DMS53 treated with DMSO at 0.1 percent for 48 hours (cell line): ENCODE data around the gene RASL12.
"Not testable (repeated sequence)": the region's sequence is repeated elsewhere in the genome, so short reads cannot be mapped to it uniquely, and the experiment has no call there.

Experiments
- DNase-seq: peaks from one replicate; lab custom pipeline; 2025; ENCODE audit not compliant: unreplicated experiment; lab: John Stamatoyannopoulos, UW

Gene RASL12, protein sequence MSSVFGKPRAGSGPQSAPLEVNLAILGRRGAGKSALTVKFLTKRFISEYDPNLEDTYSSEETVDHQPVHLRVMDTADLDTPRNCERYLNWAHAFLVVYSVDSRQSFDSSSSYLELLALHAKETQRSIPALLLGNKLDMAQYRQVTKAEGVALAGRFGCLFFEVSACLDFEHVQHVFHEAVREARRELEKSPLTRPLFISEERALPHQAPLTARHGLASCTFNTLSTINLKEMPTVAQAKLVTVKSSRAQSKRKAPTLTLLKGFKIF

DNA sequence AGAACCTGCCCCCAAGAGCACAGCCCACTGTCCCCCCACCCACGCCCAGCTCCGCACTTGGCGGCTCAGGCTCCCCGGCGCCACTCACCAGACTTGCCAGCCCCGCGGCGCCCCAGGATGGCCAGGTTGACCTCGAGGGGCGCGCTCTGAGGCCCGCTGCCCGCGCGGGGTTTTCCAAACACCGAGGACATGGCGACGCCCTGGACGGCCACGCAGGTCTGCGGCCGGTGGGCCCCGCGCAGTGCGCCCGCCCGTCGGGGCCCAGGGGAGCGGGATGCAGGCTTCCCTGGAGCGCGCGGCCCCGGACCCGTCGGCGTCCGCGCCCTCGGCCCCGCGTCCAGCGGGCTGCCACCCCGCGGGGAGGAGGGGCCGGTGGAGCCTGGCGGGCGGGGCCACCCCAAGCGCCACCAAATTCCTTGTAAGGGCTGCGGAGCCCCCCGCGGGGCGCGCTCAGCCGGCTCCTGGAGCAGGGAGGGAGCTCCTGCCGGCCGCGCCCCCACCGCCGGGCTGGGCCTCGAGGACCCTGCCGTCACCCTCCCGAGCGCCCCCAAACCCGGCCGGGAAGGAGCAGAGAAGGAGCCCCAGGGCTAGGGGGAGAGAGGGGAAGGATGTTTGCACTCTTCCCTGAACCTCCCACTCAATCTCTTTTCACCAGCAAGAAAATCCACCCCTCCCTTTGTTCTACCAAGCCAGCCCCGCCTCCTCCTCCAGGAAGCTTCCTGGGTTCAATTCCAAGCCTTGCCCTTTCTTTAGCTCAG is at the start of gene RASL12:
RASL12 (minus strand) TSS at position 347 of the 758 bp plus-strand sequence; CDS start at position 191, 156 bp downstream.
- DNase-seq: no peak

DNA sequence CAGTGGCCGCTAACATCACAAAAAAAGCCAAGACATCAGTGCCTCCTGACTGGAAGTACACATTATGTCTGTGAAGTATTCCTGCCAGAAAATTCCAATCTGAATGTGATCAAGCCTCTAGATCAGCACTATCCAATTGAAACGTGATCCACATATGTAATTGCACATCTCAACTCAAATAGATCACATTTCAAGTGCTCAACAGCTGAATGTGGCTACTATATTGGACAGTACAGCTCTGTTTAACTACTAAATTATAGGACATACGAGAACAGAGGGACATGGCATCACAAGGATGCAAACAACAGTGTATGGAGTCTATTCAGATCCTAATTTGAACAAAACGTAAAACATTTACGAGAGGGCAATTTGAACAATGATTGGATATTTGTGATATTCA is 47.8 kb upstream of the RASL12 start:
- DNase-seq: no peak

DNA sequence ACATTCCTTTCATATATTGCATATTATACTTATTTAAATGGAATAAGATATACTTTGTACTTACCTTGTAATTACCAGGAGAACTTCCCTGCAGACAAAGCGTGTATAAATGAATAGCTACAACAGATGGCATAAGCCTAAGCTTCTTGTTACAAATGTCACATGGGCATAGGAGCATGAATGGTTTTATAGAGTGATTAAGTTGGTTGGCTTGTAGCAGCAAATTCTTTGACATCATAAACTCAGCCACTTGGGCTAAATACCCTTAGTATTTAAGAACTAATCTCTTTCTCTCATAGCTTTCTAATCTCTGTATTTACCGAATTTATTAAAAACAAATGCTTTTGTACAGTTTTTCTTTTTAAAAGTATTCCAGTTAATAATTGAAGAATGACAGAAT is 47.3 kb upstream of the RASL12 start, which contains the start of gene UBAP1L:
UBAP1L (minus strand) TSS at position 115 of the 400 bp plus-strand sequence. CDS start 8,985 bp downstream, outside the sequence.
- DNase-seq: no peak

DNA sequence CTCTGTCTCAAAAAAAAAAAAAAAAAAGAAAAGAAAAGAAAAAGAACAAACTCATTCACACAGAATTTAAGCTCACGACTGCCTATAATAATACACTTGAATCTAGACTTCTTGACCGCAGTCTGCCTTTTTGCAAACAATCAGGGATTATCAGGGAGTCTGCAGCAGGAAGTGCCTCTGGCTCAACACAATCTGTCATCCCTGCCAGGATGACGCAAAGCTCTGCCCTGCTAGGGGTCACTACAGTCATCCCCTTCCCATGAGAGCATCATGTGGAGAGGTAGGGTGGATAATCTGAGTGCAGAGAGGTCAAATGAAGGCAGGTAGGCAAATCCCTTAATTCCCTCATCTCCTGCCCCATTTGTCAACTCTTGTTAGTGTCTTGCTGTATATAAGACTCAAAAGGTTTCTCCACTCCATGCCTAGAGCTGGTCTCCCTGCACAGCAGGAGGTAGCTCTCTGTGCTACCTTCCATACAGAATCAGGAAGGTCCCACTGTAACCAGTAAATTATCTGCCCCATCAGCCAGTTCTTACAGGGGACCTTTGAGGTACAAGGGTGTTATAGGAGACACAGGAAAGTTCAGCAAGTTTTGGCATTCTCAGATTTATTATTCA is 43.0 kb upstream of the RASL12 start:
- DNase-seq: no peak

DNA sequence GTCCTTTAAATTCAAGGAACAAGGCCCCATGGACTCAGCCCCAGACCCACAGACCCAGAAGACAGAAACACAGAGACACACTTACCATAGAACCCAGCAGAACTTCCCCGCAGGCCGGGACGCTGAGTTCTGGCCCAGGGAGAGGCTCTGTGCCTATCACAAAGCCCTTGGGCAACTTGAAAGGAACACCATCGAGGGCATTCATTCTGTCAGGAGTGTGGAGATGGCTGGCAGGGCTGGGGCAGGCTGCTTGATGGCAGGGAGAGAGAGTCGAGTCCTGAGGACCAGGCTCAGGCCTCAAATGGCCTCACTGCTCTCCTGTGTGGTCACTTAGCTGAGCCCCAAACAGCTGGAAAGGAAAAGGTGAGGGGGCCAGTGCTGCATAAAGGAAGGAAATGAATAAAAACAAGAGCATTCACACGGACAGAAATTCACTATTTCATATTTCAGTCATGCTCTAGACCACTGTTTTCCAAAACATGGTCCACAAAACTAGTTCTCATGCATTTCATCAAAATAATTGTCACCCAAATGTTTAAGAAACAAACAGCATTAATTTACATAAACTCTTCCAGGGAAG is 38.3 kb upstream of the RASL12 start:
- DNase-seq: no peak

DNA sequence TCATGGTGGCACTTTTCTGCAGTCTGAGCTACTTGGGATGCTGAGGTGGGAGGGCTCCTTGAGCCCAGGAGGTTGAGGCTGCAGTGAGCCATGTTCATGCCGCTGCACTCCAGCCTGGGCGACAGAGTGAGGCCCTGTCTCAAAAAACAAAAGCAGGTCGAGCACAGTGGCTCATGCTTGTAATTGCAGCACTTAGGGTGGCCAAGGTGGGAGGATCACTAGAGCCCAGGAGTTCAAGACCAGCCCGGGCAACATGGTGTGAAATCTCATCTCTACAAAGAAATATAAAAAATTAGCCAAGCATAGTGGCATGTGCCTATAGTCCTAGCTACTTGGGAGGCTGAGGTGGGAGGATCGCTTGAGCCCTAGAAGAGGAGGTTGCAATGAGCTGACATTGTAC is 37.2 kb upstream of the RASL12 start:
- DNase-seq: no peak

DNA sequence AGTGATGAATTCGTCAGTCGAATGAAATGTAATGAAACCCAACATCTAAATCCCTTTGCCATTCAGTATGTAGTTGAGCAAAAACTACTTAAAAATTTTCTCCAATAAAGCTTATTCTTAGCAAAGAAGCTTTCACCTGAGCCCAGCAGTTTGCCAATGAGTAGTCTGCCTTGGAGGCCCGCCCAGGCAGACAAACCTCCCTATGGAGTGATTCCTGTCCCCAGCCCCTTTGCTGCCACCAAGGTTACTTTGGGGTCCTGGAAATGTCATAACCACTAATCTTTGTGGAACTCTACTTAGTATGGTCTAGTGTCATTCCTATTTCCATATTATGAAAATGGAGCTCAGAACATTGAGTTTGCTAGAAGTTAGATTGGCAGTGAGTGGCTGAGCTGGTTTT is 35.1 kb upstream of the RASL12 start:
- no peak for DNase-seq

DNA sequence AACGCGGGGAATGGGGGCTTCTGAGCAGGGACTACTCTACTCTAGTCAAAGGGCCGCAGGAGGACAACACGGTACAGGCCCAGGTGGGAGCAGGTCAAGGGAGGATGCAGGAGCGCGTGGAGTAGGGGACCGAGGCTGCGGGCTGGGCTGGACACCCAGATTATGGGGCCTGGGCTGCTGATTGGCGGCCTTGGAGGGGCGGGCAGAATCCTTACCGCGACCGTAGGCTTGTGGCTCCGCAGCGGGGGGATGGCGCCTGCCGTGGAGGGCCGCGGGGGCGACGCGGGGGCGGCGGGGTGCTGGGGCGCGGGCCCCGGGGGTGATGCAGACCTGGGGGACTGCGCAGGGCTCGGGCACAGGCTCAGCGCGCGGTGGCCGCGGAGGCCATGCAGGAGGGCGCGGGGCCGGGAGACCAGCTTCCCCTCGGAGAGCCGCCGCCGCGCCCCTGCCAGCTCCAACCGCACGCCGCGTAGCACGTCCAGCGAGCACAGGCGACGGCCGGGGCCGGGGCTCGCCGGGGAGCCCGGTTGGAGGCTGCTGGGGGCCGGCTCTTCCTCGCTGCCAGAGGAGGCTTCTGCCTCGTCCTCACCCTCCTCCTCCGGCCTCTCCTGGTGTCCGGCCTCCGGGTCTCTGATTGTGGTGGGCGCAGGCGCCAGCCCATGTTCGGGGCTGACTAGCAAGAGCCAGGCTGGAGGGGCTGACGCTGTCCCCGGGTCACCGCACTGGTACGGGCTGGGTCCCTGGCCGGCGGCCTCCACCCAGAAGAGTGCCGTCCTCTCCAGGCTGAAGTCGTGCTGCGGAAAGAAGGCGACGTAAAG is 34.3 kb upstream of the RASL12 start:
- no peak for DNase-seq

DNA sequence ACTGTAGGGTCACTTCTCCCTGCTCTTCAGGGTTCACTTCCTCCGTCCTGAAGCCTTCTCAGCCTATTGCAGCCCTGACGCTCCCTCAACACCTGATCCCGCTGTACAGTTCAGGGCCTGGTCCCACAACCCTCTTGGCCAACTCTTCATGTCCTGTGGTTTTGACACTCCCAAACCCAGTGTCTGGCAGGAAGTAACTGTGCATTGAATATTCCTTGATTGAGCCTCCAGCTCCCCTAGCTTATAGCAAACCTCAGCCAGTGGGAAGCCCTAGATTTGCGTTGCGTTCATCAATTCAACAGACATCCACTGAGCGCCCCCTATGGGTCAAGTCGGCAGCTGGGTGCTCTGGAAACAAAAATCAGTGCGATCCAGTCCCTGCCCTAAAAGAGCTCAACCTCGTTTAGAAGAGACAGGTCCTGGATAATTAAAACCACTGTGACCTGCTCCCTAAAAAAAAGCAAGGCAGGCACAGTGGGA is 33.7 kb upstream of the RASL12 start:
- DNase-seq: no peak

DNA sequence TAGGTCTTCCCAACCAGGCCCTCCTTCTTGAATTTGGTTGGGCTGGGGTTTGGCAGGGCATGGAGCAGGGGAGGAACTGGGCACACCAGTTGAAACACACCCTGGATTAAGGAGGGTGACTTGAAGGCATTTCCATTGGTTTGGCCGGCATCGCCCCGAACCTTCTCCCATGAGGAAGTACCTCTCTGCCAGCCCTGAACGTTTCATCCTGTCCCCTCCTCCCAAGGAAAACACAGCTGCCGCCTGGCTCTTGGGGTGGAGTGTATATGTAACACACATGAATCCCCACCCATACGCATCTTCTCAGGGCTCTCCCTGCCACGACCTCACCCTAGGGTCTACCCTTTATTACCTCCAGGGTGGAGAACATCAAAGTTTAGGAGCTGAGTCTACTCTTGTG is 32.7 kb upstream of the RASL12 start:
- no peak for DNase-seq

DNA sequence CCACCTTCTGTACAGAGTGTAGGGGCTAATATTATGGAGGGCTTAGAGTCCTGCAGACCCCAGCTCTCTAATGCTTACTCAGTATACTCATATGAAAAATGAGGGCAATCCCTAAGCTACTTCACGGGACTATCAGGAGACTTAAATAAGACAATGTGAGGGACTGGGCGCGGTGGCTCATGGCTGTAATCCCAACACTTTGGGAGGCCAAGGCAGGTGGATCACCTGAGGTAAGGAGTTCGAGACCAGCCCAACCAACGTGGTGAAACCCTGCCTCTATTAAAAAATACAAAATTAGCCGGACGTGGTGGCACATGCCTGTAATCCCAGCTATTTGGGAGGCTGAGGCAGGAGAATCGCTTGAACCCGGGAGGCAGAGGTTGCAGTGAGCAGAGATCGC is 32.0 kb upstream of the RASL12 start:
- not testable (repeated sequence) for DNase-seq

DNA sequence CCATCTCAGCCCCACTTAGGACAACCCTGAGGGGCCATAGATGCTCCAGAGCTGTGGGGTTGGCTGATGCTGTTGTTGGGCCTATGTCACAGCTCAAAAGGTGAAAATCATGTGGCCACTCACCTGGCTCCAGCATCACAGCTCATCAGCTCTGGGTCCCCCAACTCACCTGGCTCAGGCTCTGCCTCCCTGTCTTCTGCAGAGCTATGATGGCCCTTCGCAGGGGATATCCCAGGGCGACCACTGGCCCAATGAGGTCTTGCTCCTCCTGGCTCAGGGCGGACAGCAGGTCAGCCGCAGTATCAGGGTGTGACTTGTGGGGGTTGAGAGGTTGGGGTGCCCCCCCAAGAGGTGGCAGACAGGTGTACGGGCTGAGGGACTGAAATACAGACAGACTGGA is 31.5 kb upstream of the RASL12 start:
- no peak for DNase-seq

DNA sequence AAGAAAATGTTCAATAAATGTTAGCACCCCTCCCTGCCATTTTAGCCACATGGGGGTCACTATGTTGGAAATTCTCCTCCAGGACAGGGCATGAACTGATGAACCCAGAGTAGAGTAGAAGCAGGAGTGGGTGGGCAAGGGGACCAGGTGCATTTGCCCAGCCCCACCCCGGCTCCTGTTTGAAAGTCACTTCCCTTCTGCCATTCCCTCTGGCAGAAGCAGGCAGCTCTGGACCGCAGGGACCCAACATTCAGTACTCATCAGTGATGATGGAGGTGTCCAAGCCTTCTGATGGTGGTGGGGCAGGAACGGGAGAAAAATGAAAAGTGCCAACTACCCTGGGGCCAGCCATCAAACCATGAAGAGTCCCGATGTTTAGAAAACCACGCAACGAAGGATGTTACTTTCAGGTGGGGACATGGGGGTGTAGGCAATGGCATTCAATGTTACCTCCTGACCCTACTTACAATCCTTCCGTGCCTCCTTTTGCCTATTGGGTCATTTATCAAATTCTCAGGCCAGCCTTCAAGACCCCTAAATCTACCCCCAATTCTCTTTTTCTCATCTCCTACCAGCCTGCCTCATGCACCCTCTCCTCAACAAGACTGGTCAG is 30.0 kb upstream of the RASL12 start:
- DNase-seq: no peak

DNA sequence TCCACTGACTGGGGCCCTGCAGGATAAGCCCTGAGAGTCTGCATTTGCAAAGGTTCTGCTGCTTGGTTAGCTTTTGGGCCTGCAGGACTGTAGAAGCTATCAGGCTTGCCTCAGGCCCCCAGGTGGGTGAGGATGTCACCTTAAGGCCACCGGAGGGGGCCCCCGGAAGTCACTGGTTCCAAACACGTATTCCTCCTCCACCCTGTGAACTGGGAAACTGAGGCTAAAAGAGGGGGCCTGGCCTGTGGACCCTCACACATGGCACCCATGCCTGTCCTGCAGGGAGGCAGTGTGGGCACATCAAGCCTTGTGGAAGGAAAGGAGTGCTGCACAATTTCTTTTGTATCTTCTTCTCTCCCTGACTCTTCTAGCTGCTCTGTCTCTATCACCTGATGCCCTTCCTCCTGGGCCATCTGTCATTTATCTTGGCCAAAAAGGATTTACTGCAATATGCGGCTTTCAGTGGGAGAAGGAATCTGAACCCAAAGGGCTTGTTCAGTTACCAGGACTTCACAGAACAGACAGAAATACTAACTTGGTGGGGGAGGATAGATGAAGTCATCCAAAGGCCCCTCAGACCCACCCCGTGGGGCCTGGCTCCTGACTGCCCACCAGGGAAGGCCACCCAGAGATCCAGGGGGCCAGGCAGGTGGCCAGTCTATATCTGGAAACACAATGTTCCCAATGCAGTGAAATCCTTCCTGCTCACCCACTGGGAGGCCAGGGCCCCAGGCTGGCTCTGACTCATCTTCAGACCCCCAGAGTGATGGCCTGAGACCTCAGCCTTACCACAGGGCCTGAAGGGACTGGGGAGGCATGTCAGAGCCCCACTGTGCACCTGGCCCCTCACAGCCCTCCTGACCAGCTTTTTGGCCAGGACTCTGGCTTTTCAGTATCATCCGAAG is 28.9 kb upstream of the RASL12 start:
- DNase-seq: no peak

DNA sequence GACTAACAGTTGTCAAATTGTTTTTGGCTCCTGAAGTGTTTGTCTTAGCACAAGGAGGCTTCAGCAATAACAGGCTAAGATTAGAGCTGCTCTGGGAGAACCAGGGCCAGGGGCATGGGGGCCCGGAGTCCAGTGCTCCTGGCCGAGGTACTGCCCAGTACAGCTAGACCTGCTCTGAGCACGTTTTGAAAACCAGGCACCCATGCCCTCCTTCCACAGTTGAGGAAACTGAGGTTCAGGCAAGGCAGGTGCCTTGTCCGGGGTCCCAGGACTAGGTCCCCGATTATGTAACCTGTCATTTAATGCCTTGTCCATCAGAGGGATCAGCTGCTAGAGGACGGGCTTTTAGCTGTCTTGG is 27.9 kb upstream of the RASL12 start:
- no peak for DNase-seq

DNA sequence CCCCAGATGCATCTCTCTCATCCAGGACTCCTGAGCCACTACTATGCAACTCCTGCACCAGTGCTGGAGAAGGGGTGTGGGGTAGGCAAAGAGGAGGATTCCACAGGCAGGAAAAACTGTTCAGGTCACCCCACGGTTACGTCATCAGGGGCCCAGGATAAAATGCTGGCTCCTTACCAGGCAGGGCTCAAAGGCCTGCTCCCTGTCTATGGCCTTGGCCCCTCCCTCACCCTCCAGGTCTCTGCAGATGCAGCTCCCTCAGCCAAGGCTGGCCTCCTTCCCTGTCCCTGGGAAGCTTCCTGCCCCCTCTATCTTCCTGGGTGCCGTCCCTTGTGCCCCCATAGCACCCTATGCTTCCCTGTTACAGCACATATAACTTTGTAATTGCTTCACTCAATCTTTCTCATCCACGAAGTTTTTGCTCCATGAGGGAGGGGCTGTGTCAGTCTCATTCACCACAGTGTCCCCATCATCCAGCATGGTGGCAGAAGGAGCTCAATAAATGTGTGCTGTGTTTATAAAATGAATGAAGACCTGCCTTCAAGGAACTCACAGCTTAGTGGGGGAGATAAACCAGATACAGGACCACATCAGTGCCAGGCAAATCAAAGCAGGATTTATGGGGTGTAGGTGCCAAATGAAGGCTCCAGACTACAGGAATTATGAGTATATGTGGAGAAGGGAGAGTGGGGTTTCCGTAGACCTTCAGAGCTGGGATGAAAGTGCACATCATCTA is 27.4 kb upstream of the RASL12 start:
- DNase-seq: no peak

DNA sequence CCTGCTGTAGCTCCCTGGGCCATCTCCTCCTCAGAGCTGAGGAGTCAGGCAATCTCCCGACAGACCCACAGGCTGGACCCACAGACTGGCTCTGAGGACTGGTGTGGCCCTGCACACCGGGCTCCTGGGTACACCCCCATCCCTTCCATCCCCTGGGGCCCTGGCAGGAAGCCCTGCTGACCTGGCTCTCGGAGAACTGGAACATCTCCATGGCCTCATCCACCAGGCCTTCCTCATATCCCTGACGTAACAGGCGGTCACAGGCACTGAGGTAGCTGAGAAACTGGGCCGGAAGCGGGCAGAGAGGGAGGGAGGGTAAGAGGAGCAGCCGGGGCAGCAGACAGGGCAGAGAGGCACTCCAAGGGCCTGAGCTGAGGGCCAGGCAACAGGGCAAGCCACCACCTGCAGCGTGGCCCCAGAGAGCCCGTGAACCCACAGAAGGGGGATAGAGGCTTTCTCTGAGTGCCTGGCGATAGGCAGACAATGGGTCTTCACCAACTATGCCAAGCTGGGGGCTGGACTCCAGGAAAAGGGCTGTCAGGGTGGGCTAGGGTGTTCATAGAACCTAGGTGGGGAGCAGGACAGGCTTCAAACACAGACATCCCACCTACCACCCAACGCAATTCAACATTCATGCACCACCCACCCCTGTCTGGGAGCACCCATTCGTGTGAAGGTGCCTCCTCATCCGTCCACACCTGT is 26.7 kb upstream of the RASL12 start:
- DNase-seq: no peak

DNA sequence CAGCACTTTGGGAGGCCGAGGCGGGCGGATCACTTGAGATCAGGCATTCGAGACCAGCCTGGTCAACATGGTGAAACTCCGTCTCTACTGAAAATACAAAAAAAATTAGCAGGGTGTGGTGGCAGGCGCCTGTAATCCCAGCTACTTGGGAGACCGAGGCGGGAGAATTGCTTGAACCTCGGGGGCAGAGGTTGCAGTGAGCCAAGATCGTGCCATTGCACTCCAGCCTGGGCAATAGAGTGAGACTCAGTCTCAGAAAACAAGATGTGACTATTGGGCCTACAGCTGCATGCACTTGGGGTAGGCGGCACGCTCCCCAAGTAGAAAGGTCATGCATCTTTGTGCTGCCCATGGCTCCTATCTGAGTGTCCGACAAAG is 26.0 kb upstream of the RASL12 start:
- not testable (repeated sequence) for DNase-seq
